CD4-positive, alpha-beta T cell (primary cell): ENCODE measurements around the gene DDX55. TPM values are rescaled to one million over a fixed set of nuclear protein-coding genes. Genes with fewer than 3 reads are reported as not detected.
"Not testable (repeated sequence)": the region's sequence is repeated elsewhere in the genome, so short reads cannot be mapped to it uniquely, and the experiment has no call there.

Experiments
- ATAC-seq: fragments of 200-7000 bp; cut with Tn5 transposase; one replicate; pipeline ENCODE4 v1.10.0; 2022; ENCODE audit warnings: mild to moderate bottlenecking; ENCODE audit not compliant: poor library complexity
- CTCF ChIA-PET: fragments of 350-600 bp; sonication (Branson Sonifier 250); formaldehyde crosslinking; loops from one replicate; lab custom pipeline; 2021; ENCODE audit warnings: antibody characterized with exemption, inconsistent platforms; lab: Charles Lee
- POLR2A ChIA-PET: fragments of 350-600 bp; sonication (Branson Sonifier 250); formaldehyde crosslinking; loops from one replicate; lab custom pipeline; 2021; ENCODE audit warnings: antibody characterized with exemption, inconsistent platforms; lab: Charles Lee
- DNase-seq, 14 experiments: peaks; one replicate each; pipeline ENCODE4 v3.0.0-alpha.2; 2013 to 2020; ENCODE audit warnings: mixed read lengths in 2 of 14
- H3K27ac ChIP-seq, 2 donors: one replicate each; pipeline versions ENCODE4 v1.5.1 to v1.7.0; 2013; ENCODE audit warnings: low read length in 2 of 2, low read depth in 1 of 2, mild to moderate bottlenecking in 1 of 2
- H3K27me3 ChIP-seq, 2 experiments: 1 replicate in 1 of 2; 2 replicates in 1 of 2; pipeline versions ENCODE4 v1.6.1 to v1.7.0; 2013; ENCODE audit warnings: low read length in 2 of 2, control low read depth in 1 of 2, mild to moderate bottlenecking in 1 of 2, moderate library complexity in 1 of 2; ENCODE audit not compliant: insufficient read depth in 2 of 2, control insufficient read depth in 1 of 2
- H3K36me3 ChIP-seq: one replicate; pipeline ENCODE4 v1.6.1; 2013; ENCODE audit warnings: low read length, control low read depth; ENCODE audit not compliant: insufficient read depth
- H3K4me1 ChIP-seq: one replicate; pipeline ENCODE4 v1.6.1; 2013; ENCODE audit warnings: low read length, control low read depth; ENCODE audit not compliant: insufficient read depth
- H3K4me3 ChIP-seq: one replicate; pipeline ENCODE4 v1.5.1; 2013; ENCODE audit warnings: mild to moderate bottlenecking, low read length, moderate library complexity
- H3K9me3 ChIP-seq, 2 experiments: 1 replicate in 1 of 2; 2 replicates in 1 of 2; pipeline versions ENCODE4 v1.6.1 to v1.7.0; 2013; ENCODE audit warnings: low read length in 2 of 2, mild to moderate bottlenecking in 2 of 2, control low read depth in 1 of 2, moderate library complexity in 1 of 2; ENCODE audit not compliant: control insufficient read depth in 1 of 2, insufficient read depth in 1 of 2
- H3K27ac Mint-ChIP-seq: one replicate; pipeline ENCODE4 v1.8.0; 2020; ENCODE audit warnings: mixed read lengths
- H3K27me3 Mint-ChIP-seq: one replicate; pipeline ENCODE4 v1.8.0; 2021; ENCODE audit warnings: mixed read lengths
- H3K36me3 Mint-ChIP-seq: one replicate; pipeline ENCODE4 v1.8.0; 2021; ENCODE audit warnings: low read depth, mixed read lengths
- H3K4me1 Mint-ChIP-seq: one replicate; pipeline ENCODE4 v1.8.0; 2021; ENCODE audit warnings: low read depth, mixed read lengths
- H3K4me3 Mint-ChIP-seq: one replicate; pipeline ENCODE4 v1.8.0; 2020; ENCODE audit warnings: mild to moderate bottlenecking, mixed read lengths
- H3K9me3 Mint-ChIP-seq: one replicate; pipeline ENCODE4 v1.8.0; 2020; ENCODE audit warnings: mixed read lengths
- intact Hi-C, 2 experiments: fragments of 100-400 bp; cut with DNase I in 1 of 2; cut with micrococcal nuclease in 1 of 2; formaldehyde crosslinking; loops; one replicate each; pipeline versions ENCODE4 v1.15.1 to v1.9.0; 2023 to 2025; cut with DNase I, micrococcal nuclease
- polyA plus RNA-seq, 2 donors: library from polyadenylated mRNA; unstranded; fragments of 120-200 nt; gene quantifications; one replicate each; pipeline ENCODE4 v1.2.1, GENCODE V29; 2013
- total RNA-seq, 174 experiments: library from RNA in 2 of 174; stranded (reverse) in 2 of 174; gene quantifications; one replicate each; pipeline ENCODE4 v1.2.3 and lab custom pipeline; 2021 to 2026
- TF ChIP-seq, protein P1 (sequence below): fragments of 200-600 bp; IDR thresholded peaks from one replicate; pipeline ENCODE4 v1.8.0; 2022; ENCODE audit warnings: antibody characterized with exemption, mild to moderate bottlenecking

Gene DDX55, protein sequence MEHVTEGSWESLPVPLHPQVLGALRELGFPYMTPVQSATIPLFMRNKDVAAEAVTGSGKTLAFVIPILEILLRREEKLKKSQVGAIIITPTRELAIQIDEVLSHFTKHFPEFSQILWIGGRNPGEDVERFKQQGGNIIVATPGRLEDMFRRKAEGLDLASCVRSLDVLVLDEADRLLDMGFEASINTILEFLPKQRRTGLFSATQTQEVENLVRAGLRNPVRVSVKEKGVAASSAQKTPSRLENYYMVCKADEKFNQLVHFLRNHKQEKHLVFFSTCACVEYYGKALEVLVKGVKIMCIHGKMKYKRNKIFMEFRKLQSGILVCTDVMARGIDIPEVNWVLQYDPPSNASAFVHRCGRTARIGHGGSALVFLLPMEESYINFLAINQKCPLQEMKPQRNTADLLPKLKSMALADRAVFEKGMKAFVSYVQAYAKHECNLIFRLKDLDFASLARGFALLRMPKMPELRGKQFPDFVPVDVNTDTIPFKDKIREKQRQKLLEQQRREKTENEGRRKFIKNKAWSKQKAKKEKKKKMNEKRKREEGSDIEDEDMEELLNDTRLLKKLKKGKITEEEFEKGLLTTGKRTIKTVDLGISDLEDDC
- total RNA-seq (10 to 100 TPM; 33.3 to 37.1 TPM), total RNA-seq (lab: John Stamatoyannopoulos, UW) (34.2 to 174 (median 73.8) reads per million in 172 experiments)
- polyA plus RNA-seq (2013, experiment 1 of 2): 24.7 TPM
- polyA plus RNA-seq (2013, experiment 2 of 2): 30.9 TPM

DNA sequence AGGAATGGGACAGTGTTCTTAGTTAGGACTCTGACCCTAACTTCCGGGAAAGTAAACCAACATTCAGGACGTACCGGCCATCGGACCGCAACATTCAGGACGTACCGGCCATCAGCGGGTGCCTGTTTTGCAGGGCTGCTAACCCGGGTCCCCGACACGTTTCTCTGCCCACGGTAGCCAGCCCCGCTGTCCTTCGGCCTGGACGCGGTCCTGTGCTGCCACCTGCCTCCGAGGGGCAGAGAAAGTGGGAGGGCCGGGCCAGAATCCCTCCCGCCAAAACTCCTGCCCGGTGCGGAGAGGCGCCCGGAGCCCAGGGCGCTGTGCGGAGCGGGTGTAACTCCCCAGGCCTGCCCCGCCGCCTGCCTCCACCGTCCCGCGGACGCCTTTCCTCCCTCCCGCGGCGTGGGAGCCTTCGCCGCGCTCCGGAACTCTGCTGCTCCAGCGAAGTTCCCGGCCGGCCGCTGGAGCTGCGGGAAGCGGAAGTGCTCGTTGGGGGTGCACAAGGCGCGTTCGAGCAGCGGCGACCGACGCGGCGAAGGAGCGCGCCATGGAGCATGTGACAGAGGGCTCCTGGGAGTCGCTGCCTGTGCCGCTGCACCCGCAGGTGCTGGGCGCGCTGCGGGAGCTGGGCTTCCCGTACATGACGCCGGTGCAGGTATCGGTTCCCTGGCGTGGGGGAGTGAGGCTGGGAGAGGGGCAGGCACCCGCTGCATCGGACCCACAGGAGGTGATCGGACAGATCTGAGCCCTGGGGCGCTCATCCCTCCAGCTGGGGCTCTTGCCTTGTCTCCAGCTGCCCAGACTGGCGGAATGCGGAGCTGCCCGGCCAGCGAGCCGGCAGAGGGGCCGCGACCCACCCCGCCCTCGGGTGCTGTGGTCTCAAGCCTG, at the start of gene DDX55:
Gene DDX55 (plus strand): TSS at position 498 of the 888 bp plus-strand sequence. CDS start 50 bp downstream, at position 548.
- Histone ChIP-seq H3K4me1 (peaks cover 27% of the 10 kb centered on the region), H3K4me3 (peak within 1 kb of the TSS; percentile 98), H3K27me3 (no peaks in the 10 kb centered on the region), H3K27ac (peak within 1 kb of the TSS; percentile 85 to 89), H3K9me3 (no peaks in the 10 kb centered on the region), H3K36me3 (peaks cover 33% of the 10 kb centered on the region)
- Mint-ChIP-seq H3K36me3 (peaks cover 50% of the 10 kb centered on the region), H3K4me3 (peak within 1 kb of the TSS; percentile 98), H3K4me1 (peaks cover 33% of the 10 kb centered on the region), H3K9me3 (no peaks in the 10 kb centered on the region), H3K27me3 (no peaks in the 10 kb centered on the region), H3K27ac (peak within 1 kb of the TSS; percentile 76)
- ChIA-PET POLR2A (interaction anchor here (0.6 to 2.9 kb wide), 19 partner anchors 10 to 1101 kb away, joined by 3 to 20 read pairs (median 4); partner anchors contain the start of genes ATP6V0A2, EIF2B1, GTF2H3 and KMT5A), CTCF (interaction anchor here (0.6 to 2.0 kb wide), 4 partner anchors 11 to 933 kb away, joined by 5 to 11 read pairs (median 6); partner anchors contain the start of gene SBNO1)
- DNase-seq: peak; percentile 78 to 95 (median 84)
- intact Hi-C loops: loop anchor here (1.0 to 5.0 kb wide), 5 partner anchors 31 to 1075 kb away; partner anchors contain the start of genes EIF2B1 (in 2 of the 2), GTF2H3 (in 2 of the 2), KNTC1 (in 1 of the 2) and OGFOD2 (in 1 of the 2)
- TF ChIP-seq, protein P1, sequence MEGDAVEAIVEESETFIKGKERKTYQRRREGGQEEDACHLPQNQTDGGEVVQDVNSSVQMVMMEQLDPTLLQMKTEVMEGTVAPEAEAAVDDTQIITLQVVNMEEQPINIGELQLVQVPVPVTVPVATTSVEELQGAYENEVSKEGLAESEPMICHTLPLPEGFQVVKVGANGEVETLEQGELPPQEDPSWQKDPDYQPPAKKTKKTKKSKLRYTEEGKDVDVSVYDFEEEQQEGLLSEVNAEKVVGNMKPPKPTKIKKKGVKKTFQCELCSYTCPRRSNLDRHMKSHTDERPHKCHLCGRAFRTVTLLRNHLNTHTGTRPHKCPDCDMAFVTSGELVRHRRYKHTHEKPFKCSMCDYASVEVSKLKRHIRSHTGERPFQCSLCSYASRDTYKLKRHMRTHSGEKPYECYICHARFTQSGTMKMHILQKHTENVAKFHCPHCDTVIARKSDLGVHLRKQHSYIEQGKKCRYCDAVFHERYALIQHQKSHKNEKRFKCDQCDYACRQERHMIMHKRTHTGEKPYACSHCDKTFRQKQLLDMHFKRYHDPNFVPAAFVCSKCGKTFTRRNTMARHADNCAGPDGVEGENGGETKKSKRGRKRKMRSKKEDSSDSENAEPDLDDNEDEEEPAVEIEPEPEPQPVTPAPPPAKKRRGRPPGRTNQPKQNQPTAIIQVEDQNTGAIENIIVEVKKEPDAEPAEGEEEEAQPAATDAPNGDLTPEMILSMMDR: peak; percentile 54
- ATAC-seq: peak; percentile 93

DNA sequence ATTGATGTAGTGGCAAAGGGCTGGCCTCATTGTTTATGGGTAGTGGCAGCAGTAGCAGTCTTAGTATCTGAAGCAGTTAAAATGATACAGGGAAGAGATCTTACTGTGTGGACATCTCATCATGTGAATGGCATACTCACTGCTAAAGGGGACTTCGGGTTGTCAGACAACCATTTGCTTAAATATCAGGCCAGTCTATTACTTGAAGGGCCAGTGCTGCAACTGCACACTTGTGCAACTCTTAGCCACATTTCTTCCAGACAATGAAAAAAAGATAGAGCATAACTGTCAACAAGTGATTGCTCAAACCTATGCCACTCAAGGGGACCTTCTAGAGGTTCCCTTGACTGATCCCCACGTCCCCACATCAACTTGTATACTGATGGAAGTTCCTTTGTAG, 47.8 kb upstream of the DDX55 start:
- H3K36me3 Mint-ChIP-seq, CTCF ChIA-PET, H3K9me3 Mint-ChIP-seq, H3K9me3 ChIP-seq, H3K27ac Mint-ChIP-seq, H3K4me3 ChIP-seq, POLR2A ChIA-PET, H3K4me1 ChIP-seq, H3K27me3 Mint-ChIP-seq, ATAC-seq, H3K36me3 ChIP-seq, H3K27me3 ChIP-seq, H3K4me3 Mint-ChIP-seq, H3K27ac ChIP-seq, DNase-seq, intact Hi-C loops, H3K4me1 Mint-ChIP-seq: not testable (repeated sequence)

DNA sequence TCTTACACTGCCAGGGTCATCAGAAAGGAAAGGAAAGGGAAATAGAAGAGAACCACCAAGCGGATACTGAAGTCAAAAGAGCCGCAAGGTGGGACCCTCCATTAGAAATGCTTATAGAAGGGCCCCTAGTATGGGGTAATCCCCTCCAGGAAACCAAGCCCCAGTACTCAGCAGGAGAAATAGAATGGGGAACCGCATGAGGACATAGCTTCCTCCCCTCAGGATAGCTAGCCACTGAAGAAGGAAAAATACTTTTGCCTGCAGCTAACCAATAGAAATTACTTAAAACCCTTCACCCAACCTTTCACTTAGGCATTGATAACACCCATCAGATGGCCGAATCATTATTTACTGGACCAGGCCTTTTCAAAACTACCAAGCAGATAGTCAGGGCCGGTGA, 47.1 kb upstream of the DDX55 start:
- H3K9me3 Mint-ChIP-seq, H3K27me3 ChIP-seq, ATAC-seq, DNase-seq, H3K9me3 ChIP-seq, H3K27ac Mint-ChIP-seq, H3K4me3 ChIP-seq, H3K36me3 ChIP-seq, POLR2A ChIA-PET, H3K36me3 Mint-ChIP-seq, H3K4me1 ChIP-seq, H3K4me3 Mint-ChIP-seq, H3K27me3 Mint-ChIP-seq, H3K4me1 Mint-ChIP-seq, H3K27ac ChIP-seq, CTCF ChIA-PET, intact Hi-C loops: not testable (repeated sequence)

DNA sequence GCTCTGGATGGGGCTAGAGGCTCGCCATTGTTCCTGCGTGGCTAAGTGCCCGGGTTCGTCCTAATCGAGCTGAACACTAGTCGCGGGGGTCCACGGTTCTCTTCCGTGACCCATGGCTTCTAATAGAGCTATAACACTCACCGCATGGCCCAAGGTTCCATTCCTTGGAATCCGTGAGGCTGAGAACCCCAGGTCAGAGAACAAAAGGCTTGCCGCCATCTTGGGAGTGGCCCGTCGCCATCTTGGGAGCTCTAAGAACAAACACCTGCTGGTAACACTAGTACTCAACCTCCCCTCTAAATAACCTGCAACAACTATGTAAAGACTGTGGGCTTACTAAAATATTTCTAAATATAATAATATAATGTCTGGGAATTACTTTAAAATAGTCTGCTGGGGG, 43.4 kb upstream of the DDX55 start:
- H3K4me3 ChIP-seq, H3K27ac Mint-ChIP-seq, CTCF ChIA-PET, H3K4me1 Mint-ChIP-seq, DNase-seq, POLR2A ChIA-PET, H3K4me1 ChIP-seq, H3K27me3 ChIP-seq, H3K9me3 ChIP-seq, ATAC-seq, H3K27me3 Mint-ChIP-seq, H3K36me3 ChIP-seq, H3K9me3 Mint-ChIP-seq, H3K4me3 Mint-ChIP-seq, intact Hi-C loops, H3K27ac ChIP-seq, H3K36me3 Mint-ChIP-seq: not testable (repeated sequence)
